KG1 (cell line): ENCODE measurements around the gene TRPM2.
"Not testable (repeated sequence)": the region's sequence is repeated elsewhere in the genome, so short reads cannot be mapped to it uniquely, and the experiment has no call there.

Experiments
- DNase-seq: peaks from one replicate; lab custom pipeline; 2025; lab: John Stamatoyannopoulos, UW

TRPM2 gene

DNA sequence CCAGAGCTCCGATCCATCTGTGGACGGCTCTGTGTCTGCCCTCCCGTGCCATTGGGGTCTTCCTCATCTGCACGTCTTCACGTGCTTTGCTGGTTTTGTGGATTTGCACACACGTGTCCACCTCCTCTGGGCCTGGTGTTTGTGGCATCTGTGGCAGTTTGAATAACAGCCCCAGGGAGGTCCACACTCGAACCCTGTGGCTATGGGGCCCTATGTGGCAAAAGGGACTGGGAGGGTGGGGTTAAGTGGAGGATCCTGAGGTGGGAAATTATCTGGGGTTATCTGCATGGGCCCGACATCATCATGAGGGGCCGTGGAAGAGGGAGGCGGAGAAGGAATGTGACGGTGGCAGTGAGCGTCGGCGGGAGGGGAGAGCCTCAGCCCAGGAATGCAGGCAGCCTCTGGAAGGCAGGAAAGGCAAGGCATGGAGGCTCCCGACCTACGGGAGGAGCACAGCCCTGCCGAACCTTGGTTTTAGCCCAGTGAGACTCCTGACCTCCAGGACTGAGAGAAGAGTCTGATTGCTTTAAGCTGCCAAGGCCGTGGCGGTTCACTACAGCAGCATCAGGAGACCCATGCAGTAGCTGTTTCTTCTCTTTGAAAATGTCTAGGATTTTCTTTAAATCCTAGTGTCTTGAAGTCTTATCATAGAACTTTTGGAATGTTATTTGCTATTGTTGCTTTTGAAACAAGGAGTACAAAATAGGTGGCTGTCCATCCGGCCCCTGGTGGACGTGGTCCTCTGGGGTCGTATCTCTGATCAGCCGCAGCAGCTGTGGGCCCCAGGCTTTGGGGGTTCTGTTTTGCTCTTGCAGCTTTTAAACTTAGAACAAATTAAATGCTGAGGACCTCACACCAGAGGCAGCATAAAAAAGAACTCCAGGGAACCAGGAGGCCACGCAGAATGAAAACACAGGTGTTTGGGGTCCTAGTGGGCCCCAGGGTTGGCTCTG lies 61.9 kb downstream of the TRPM2 start:
- no peak for DNase-seq

- DNase-seq, result no peak
Observed at GRCh38 chr21:44416193-44416592, 62.8 kb downstream of the TRPM2 start.

GRCh38 chr21:44417621-44418107 lies 64.2 kb downstream of the TRPM2 start:
- not testable (repeated sequence) for DNase-seq

DNA sequence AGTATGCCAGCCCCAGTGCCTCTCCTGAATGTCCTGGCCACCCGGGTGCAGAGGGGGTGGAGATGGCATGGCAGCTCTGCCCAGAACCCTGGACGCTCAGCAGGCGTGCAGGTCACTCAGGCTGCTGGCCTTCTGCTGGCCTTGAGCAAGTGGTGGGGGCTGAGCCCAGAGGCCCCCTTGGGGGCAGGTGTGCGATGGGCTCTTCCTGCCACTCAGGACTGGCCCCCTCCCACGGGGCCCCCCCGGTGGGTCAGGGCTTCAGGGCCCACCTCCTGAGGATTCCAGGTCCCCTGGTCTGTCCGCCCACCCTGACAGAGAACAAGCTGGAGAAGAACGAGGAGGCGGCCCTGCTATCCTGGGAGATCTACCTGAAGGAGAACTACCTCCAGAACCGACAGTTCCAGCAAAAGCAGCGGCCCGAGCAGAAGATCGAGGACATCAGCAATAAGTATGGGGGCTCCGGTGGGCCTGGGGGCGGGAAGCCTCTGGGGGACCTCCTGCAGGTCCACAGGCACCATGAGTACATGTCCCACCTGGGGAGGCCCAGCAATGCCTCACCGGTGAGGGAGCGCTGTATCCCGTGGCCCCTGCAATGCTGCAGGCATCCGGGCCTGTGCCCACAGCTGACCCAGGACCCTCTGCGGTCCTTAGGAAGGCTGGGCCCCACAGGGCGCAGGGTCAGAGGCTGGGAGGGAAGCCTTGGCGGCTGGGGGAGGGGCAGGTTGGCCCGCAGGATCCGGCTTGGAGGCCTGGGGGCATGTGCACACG lies 64.9 kb downstream of the TRPM2 start:
- DNase-seq, result no peak

GRCh38 chr21:44418876-44419230 lies 65.4 kb downstream of the TRPM2 start:
- DNase-seq, result no peak

DNA sequence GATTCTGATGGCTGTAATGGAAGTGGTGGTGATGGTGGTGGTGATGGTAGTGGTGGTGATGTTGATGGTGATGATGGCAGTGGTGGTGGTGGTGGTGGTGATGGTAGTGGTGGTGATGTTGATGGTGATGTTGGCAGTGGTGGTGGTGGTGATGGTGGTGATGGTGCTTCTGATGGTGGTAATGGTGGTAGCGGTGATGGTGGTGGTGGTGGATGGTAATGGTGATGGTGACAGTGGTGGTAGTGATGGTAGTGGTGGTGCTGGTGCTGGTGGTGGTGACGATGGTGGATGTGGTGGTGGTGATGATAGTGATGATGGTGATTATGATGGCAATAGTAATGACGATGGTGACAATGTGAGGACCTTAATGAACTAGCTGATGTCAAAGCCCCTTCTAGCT lies 66.3 kb downstream of the TRPM2 start:
- DNase-seq, result no peak

DNA sequence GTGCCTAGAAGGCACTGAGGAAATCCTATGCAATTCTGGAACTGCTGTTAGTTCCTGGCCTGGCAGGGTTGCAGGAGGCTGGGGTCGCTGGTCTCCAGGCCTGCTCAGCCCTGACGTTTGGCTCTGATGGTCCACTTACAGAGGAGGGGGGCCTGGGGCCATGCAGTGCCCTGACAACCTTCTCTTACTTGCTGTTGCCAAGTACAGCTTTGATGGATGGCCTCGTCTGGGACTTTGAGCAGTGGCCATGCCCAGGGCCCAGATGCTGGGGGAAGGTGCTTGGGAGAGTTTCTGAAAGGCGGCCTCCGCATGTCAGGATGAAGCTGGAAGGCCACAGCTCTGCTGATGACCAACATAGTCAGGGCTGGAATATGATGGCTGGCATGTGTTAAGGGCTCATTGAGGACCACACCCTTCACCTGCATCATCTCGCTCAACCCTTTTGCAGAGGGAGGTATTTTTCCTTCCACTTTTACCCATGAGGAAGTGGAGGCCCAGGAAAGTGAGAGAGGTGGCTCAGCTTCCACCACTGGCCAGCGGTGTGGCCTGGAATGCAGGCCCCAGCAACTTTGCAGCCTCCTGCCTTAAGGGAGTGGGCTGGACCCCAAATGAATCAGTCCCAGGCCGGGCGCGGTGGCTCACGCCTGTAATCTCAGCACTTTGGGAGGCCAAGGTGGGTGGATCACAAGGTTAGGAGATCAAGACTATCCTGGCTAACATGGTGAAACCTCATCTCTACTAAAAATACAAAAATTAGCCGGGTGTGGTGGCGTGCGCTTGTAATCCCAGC lies 67.2 kb downstream of the TRPM2 start:
- DNase-seq, result no peak

GRCh38 chr21:44421901-44422840 lies 68.8 kb downstream of the TRPM2 start:
- DNase-seq, result no peak

- no peak for DNase-seq
Observed at GRCh38 chr21:44423312-44423821, 69.9 kb downstream of the TRPM2 start.

GRCh38 chr21:44423941-44424607 lies 70.7 kb downstream of the TRPM2 start:
- DNase-seq, result no peak

GRCh38 chr21:44424608-44425306 lies 71.3 kb downstream of the TRPM2 start:
- no peak for DNase-seq

DNA sequence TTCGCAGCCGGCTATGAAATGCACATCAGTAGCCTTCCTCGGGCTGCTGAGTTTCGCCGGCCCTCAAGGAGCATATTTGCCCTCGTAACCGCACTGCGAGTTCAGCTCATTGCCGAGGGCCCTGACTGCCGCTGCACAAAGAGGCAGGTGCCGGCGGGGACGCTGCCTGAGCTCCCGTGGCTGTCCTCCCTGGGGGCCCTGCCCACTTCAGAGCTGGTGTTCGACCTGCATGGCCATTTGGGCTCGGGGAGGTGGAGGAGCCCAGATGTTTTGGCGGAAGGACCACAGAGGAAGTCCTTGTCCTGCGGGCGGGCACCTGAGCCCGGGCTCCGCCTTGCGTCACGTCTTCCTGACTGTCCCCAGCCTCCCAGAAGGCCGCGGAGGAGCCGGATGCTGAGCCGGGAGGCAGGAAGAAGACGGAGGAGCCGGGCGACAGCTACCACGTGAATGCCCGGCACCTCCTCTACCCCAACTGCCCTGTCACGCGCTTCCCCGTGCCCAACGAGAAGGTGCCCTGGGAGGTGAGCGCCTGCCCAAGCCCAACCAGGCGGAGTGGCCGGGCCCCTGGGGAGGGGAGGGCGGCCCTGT lies 72.0 kb downstream of the TRPM2 start:
- no peak for DNase-seq

- DNase-seq, result no peak
Observed at GRCh38 chr21:44425895-44426662, 72.7 kb downstream of the TRPM2 start.

DNA sequence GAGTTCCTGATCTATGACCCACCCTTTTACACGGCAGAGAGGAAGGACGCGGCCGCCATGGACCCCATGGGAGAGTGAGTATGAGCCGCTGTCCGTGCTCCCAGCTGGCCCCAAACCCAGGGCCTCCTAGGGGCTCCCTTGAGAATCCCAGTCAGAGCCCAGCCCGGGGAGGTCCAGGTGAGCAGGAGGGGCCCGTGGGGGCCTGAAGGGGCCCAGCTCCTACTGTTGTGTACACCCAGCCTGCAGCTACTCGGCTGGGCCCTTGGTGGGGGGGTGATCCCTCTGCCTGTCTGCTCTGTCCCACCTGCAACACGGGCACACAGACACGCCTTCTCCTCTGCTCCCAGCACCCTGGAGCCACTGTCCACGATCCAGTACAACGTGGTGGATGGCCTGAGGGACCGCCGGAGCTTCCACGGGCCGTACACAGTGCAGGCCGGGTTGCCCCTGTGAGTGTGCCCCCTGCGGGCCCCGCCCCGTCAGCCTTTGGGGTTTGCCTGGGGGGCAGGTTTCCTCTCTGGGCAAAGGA lies 73.3 kb downstream of the TRPM2 start:
- DNase-seq, result no peak

DNA sequence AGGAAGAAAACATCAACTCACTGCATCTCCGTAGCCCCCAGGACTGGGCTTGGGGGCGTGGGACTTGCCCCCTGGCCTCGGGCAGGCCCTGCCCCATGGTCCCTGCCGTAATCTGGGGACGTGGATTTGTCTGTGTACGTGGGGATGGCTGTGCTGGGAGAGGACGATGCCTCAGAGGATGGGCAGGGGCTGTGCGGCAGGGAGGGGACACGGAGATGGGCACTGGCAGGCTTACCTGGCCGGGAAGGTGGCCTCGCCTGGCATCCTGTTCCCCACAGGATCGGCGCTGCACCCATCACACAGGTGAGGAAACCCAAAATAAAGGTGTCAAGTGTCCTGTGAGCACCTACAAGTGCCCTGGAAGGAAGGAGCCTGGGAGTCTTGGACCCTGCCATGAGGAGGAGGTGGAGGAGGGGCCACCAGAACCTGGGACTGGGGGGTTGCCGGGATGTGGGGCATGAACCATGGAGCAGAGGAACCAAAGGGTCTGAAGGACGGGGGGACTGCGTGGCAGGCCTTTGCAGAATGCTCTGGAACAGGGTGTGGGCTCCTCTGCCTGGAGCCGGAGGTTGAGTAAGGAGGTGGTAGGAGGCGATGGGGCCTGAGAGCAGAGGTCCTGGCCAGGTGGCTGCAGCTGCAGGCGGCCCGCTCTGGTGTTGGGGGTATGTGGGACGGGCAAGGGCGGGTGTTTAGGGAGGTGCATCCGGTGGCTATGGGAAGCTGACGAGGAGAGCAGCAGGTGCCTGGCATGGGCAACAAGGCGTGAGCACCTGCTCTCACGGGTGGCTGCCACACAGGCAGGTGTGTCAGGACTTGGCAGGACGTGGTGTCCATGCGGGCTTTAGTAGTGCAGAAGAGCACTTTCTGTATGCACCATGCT lies 74.1 kb downstream of the TRPM2 start:
- DNase-seq, result no peak

DNA sequence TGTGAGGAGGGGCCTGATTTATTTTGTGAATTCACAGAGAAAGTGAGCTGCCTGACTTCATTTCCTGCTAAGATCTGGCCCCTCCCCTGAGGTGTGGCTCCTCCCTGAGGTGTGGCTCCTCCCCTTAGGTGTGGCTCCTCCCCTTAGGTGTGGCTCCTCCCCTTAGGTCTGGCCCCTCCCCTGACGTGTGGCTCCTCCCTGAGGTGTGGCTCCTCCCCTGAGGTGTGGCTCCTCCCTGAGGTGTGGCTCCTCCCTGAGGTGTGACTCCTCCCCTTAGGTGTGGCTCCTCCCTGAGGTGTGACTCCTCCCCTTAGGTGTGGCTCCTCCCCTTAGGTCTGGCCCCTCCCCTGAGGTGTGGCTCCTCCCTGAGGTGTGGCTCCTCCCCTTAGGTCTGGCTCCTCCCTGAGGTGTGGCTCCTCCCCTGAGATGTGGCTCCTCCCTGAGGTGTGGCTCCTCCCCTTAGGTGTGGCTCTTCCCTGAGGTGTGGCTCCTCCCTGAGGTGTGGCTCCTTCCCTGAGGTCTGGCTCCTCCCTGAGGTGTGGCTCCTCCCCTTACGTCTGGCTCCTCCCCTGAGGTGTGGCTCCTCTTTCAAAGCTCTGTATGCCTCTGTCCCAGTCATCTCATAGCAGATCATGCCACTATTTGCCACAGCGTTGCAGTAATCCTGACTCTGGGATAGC lies 75.0 kb downstream of the TRPM2 start:
- DNase-seq, result no peak

DNA sequence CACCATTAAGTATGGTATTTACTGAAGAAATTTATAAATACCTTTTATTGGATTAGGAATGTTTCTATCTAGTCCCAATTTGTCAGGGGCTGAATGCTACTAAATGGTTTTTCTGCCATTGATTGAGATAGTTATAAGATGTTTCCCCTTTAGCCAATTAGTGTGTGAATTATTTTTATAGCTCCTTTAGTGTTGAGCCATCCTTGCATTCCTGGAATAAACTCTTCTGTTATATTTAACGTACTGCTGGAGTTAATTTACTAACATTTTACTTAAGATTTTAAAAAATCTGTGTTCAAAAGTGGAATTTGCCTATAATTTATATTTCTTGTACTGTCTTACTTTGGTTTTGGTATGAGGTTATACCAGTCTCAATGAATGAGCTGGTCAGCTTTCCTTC lies 76.5 kb downstream of the TRPM2 start:
- no peak for DNase-seq
